AG09319 (cell line): Measurements from ENCODE around the gene CABLES1.

Experiments used
- DNase-seq: peaks from one replicate; pipeline ENCODE4 v3.0.0-alpha.2; 2010; ENCODE audit warnings: low read depth; ENCODE audit errors: extremely low read depth
- CTCF ChIP-seq: IDR thresholded peaks from 2 replicates; pipeline ENCODE4 v1.5.1; 2011; ENCODE audit warnings: low read depth, mild to moderate bottlenecking, inconsistent platforms, low read length, moderate library complexity

The CABLES1 gene

GRCh38 chr18:23249348-23249747, 114.1 kb downstream of the CABLES1 start:
- no peak for DNase-seq
- no peak for TF ChIP-seq CTCF

- DNase-seq = no peak
- no peak for TF ChIP-seq CTCF
These were observed 115.8 kb downstream of the CABLES1 start for GRCh38 chr18:23250893-23251656.

GRCh38 chr18:23253630-23254029, 118.3 kb downstream of the CABLES1 start:
- no peak for DNase-seq
- TF ChIP-seq CTCF = no peak

GRCh38 chr18:23257137-23257536, 121.9 kb downstream of the CABLES1 start:
- no peak for DNase-seq
- TF ChIP-seq CTCF = no peak

- DNase-seq = no peak
- TF ChIP-seq CTCF = no peak
These were observed 122.6 kb downstream of the CABLES1 start for GRCh38 chr18:23257686-23258565.

GRCh38 chr18:23258566-23259469, 123.5 kb downstream of the CABLES1 start:
- DNase-seq = no peak

More at GRCh38 chr18:23258566-23259469, 123.5 kb downstream of the CABLES1 start:
- no peak for TF ChIP-seq CTCF
